Kidney glomerular epithelial cell (primary cell): ENCODE data around the gene CD164.
"Not testable (repeated sequence)": the region's sequence is repeated elsewhere in the genome, so short reads cannot be mapped to it uniquely, and the experiment has no call there.

Source experiments
- DNase-seq: peaks from one replicate; lab custom pipeline; 2025; lab: John Stamatoyannopoulos, UW

CD164 gene

GRCh38 chr6:109342911-109343310 lies 39.4 kb downstream of the CD164 start:
- no peak for DNase-seq

- DNase-seq, result no peak
These were observed 39.8 kb downstream of the CD164 start for GRCh38 chr6:109342506-109342905.

GRCh38 chr6:109340811-109341210 lies 41.5 kb downstream of the CD164 start:
- no peak for DNase-seq

- no peak for DNase-seq
These were observed 42.2 kb downstream of the CD164 start for GRCh38 chr6:109339906-109340678.

- DNase-seq, result no peak
These were observed 45.9 kb downstream of the CD164 start for GRCh38 chr6:109336221-109336961.

- DNase-seq, result not testable (repeated sequence)
These were observed 48.4 kb downstream of the CD164 start for GRCh38 chr6:109333870-109334269.

- DNase-seq, result no peak
These were observed 49.5 kb downstream of the CD164 start for GRCh38 chr6:109332748-109333147.

- DNase-seq, result no peak
These were observed 51.2 kb downstream of the CD164 start for GRCh38 chr6:109331081-109331480.

- no peak for DNase-seq
These were observed 52.0 kb downstream of the CD164 start for GRCh38 chr6:109330263-109330662.

GRCh38 chr6:109328629-109329028 lies 53.6 kb downstream of the CD164 start:
- DNase-seq, result no peak

- DNase-seq, result no peak
These were observed 54.3 kb downstream of the CD164 start for GRCh38 chr6:109327959-109328358.

- DNase-seq, result no peak
These were observed 54.8 kb downstream of the CD164 start for GRCh38 chr6:109327491-109327890.

GRCh38 chr6:109326351-109326750 lies 55.9 kb downstream of the CD164 start:
- DNase-seq, result no peak

GRCh38 chr6:109325400-109325801 lies 56.9 kb downstream of the CD164 start:
- DNase-seq, result no peak

GRCh38 chr6:109323241-109323640 lies 59.0 kb downstream of the CD164 start:
- no peak for DNase-seq

GRCh38 chr6:109322825-109323224 lies 59.4 kb downstream of the CD164 start:
- no peak for DNase-seq

GRCh38 chr6:109321752-109322151 lies 60.5 kb downstream of the CD164 start:
- no peak for DNase-seq

GRCh38 chr6:109320072-109320471 lies 62.2 kb downstream of the CD164 start:
- DNase-seq, result no peak

- DNase-seq, result no peak
These were observed 63.9 kb downstream of the CD164 start for GRCh38 chr6:109318328-109318876.

GRCh38 chr6:109316909-109317308 lies 65.4 kb downstream of the CD164 start:
- no peak for DNase-seq
